DMS153 (cell line): ENCODE results near the gene NDRG3.

Experiments
- DNase-seq: peaks from one replicate; lab custom pipeline; 2025; lab: John Stamatoyannopoulos, UW

Gene NDRG3

DNA sequence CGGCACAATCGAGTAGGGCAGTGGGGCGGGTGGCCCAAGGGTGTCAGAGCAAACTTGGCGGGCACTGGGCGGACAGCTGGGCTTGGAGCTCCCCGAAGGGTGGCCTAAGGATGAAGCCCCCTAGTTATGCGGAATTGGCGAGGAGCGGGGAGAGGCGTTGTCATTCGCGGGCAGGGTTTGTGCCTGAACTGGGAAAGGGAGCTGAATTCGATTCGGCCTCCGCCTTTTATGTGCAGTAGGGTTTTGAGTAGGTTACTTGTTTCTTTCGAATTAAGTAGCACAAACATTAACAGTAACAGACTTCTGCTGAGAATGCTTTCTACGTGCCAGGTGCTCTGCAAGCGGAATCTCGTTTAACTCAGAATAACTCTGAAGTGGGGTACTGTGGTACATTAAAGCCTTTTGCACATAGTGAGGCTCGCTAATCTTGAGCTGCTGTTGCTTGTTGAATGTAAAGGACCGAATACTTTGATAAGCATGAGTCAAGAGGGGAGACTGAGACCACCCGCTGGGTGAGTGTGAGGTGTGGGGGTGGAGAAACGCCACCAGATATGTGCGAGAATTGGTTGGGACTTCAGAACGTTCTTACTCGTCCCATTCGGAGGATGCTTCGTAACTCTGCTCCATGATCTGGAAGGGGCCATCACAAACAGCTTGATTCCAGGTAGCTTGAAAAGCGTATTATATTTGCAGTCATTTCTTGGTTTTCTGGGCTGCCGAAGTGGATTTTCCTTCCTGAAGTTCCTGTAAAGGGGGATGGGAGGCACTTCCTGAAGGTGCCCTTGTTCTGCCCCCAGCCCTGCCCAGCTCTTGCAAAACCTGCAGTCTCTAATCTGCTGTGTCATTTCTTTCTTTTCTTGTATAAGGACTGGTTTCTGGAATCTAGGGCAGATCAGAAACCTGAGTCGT, 139.5 kb downstream of the NDRG3 start:
- DNase-seq = no peak

DNA sequence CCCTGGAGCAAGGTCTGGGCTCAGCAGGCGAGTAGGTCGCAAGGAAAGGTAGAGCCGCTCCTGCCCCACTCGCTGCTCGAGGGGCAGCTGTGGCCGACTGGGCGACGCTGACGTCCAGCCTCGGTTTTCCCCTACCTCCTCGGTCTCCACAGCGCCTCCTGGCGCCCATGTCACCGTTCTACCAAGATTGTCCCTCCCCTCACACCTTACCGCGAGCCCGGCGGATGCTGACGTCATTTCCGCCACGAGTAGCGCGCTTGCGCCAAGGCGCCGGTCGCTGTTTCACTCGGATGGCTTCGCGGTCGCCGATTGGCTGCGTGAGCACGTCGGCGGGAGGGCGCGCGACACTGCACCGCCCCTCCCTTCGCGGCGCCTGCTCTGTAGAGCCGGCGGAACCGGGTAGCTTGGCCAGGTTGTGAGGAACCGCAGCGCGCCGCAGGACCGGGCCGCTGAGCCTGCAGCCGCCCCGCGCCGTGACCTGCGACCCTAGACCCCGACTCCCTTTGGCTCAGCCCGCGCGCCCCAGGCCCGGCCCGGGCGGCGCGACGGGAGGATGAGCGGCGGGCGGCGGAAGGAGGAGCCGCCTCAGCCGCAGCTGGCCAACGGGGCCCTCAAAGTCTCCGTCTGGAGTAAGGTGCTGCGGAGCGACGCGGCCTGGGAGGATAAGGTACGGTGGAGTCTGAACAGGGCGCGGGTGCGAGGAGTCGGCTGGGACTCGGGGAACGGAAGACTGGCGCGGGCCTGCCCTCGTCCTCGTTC, 140.3 kb downstream of the NDRG3 start, which contains the start of gene RAB5IF:
Gene RAB5IF (plus strand): TSS at position 381 of the 759 bp plus-strand sequence. CDS start 173 bp downstream, at position 554.
- peak; percentile 97 for DNase-seq

DNA sequence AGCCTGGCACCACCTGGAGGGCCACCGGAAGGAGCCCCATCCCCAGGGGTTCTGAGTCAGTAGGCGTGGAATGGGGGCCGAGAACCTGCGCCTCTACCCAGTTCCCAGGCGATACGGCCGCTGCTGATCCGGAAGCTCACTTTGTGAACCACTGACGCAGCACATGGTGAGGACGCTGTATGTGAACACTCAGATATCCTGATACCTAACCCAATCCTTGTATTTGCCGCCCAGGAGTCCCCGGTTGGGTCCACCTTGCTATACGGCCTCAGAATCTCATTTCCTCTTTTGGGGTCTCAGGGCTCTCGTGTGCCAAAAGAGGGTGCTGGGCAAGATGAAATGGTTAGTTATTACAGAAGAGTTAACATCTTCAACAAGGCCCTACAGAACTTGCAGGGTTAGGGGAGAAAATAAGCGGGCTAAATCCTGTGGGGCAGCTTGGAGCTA, 140.9 kb downstream of the NDRG3 start:
- DNase-seq = peak; percentile 49
